T-helper 2 cell treated with Interferon-gamma antibody and Interleukin-4, amounts not matched to agents 5 μg/mL and 100 μg/mL, for 36 hours (primary cell): Measurements from ENCODE around the gene PPFIA3.
"Not testable (repeated sequence)": the region's sequence is repeated elsewhere in the genome, so short reads cannot be mapped to it uniquely, and the experiment has no call there.

ENCODE experiments used
- DNase-seq: peaks from one replicate; pipeline ENCODE4 v3.0.0; 2021; ENCODE audit warnings: low spot score
- H3K27ac Mint-ChIP-seq: one replicate; pipeline ENCODE4 v1.8.0; 2021; ENCODE audit warnings: mild to moderate bottlenecking, mixed read lengths
- H3K27me3 Mint-ChIP-seq: one replicate; pipeline ENCODE4 v1.8.0; 2021; ENCODE audit warnings: low read depth, mixed read lengths
- H3K36me3 Mint-ChIP-seq: one replicate; pipeline ENCODE4 v1.8.0; 2021; ENCODE audit warnings: low read depth, mixed read lengths
- H3K4me1 Mint-ChIP-seq: one replicate; pipeline ENCODE4 v1.8.0; 2021; ENCODE audit warnings: low read depth, mixed read lengths
- H3K4me3 Mint-ChIP-seq: one replicate; pipeline ENCODE4 v1.8.0; 2022; ENCODE audit warnings: mild to moderate bottlenecking, moderate library complexity, mixed read lengths
- H3K9me3 Mint-ChIP-seq: one replicate; pipeline ENCODE4 v1.8.0; 2021; ENCODE audit warnings: mixed read lengths

Gene PPFIA3

GRCh38 chr19:49155005-49155819, 35.9 kb downstream of the PPFIA3 start, which contains the start of gene HRC:
Gene HRC, minus strand, starts transcription at chr19:49155396. Its CDS starts 159 bp downstream, at chr19:49155237.
- Mint-ChIP-seq H3K27me3 (peaks cover 60% of the 10 kb centered on the region), H3K4me1 (peaks cover 12% of the 10 kb centered on the region), H3K9me3 (no peaks in the 10 kb centered on the region), H3K36me3 (no peaks in the 10 kb centered on the region), H3K27ac (no peak within 1 kb of the TSS), H3K4me3 (no peak within 1 kb of the TSS)
- no peak for DNase-seq

GRCh38 chr19:49155820-49156346, 36.5 kb downstream of the PPFIA3 start:
- H3K4me1 Mint-ChIP-seq, result peaks cover 11% of the 10 kb centered on the region
- no peaks in the 10 kb centered on the region for H3K9me3 Mint-ChIP-seq
- H3K36me3 Mint-ChIP-seq, result no peaks in the 10 kb centered on the region
- no peak for DNase-seq
- peaks cover 61% of the 10 kb centered on the region for H3K27me3 Mint-ChIP-seq
- H3K4me3 Mint-ChIP-seq, result no peak overlapping the region
- no peak overlapping the region for H3K27ac Mint-ChIP-seq

- no peak within 1 kb of the TSS for H3K27ac Mint-ChIP-seq
Measured at GRCh38 chr19:49157445-49158224, 38.3 kb downstream of the PPFIA3 start, which contains the start of gene TRPM4. Gene TRPM4, plus strand, starts transcription at chr19:49157792. Its CDS starts 75 bp downstream, at chr19:49157867.

GRCh38 chr19:49160450-49161189, 41.3 kb downstream of the PPFIA3 start:
- DNase-seq, result no peak
- Mint-ChIP-seq H3K4me3 (no peak overlapping the region), H3K27ac (no peak overlapping the region), H3K36me3 (no peaks in the 10 kb centered on the region), H3K9me3 (no peaks in the 10 kb centered on the region), H3K27me3 (peaks cover 30% of the 10 kb centered on the region), H3K4me1 (peaks cover 5% of the 10 kb centered on the region)

More at GRCh38 chr19:49157445-49158224, 38.3 kb downstream of the PPFIA3 start, which contains the start of gene TRPM4:
- peak; percentile 53 for DNase-seq
- peaks cover 52% of the 10 kb centered on the region for H3K27me3 Mint-ChIP-seq
- no peaks in the 10 kb centered on the region for H3K36me3 Mint-ChIP-seq
- H3K4me1 Mint-ChIP-seq, result peaks cover 5% of the 10 kb centered on the region
- H3K4me3 Mint-ChIP-seq, result peak within 1 kb of the TSS; percentile 54
- H3K9me3 Mint-ChIP-seq, result no peaks in the 10 kb centered on the region

GRCh38 chr19:49161987-49162386, 42.6 kb downstream of the PPFIA3 start:
- H3K27ac Mint-ChIP-seq, result no peak overlapping the region
- H3K9me3 Mint-ChIP-seq, result no peaks in the 10 kb centered on the region
- H3K36me3 Mint-ChIP-seq, result no peaks in the 10 kb centered on the region
- H3K27me3 Mint-ChIP-seq, result peaks cover 31% of the 10 kb centered on the region
- peaks cover 5% of the 10 kb centered on the region for H3K4me1 Mint-ChIP-seq
- DNase-seq, result no peak
- H3K4me3 Mint-ChIP-seq, result no peak overlapping the region

GRCh38 chr19:49165111-49165750, 45.9 kb downstream of the PPFIA3 start:
- Mint-ChIP-seq H3K4me1 (no peaks in the 10 kb centered on the region), H3K27ac (no peak overlapping the region), H3K9me3 (no peaks in the 10 kb centered on the region), H3K4me3 (no peak overlapping the region), H3K36me3 (no peaks in the 10 kb centered on the region), H3K27me3 (peaks cover 11% of the 10 kb centered on the region)
- DNase-seq, result no peak

- H3K27ac Mint-ChIP-seq, result no peak overlapping the region
- peaks cover 7% of the 10 kb centered on the region for H3K27me3 Mint-ChIP-seq
- no peaks in the 10 kb centered on the region for H3K36me3 Mint-ChIP-seq
- H3K4me1 Mint-ChIP-seq, result no peaks in the 10 kb centered on the region
- DNase-seq, result no peak
- no peaks in the 10 kb centered on the region for H3K9me3 Mint-ChIP-seq
- no peak overlapping the region for H3K4me3 Mint-ChIP-seq
Measured at GRCh38 chr19:49165865-49166301, 46.5 kb downstream of the PPFIA3 start.

GRCh38 chr19:49167857-49168409, 48.6 kb downstream of the PPFIA3 start:
- Mint-ChIP-seq H3K36me3 (no peaks in the 10 kb centered on the region), H3K27ac (no peak overlapping the region), H3K27me3 (peaks cover 5% of the 10 kb centered on the region), H3K9me3 (no peaks in the 10 kb centered on the region), H3K4me3 (no peak overlapping the region), H3K4me1 (no peaks in the 10 kb centered on the region)
- no peak for DNase-seq

GRCh38 chr19:49168421-49168820, 49.1 kb downstream of the PPFIA3 start:
- H3K27ac Mint-ChIP-seq, result no peak overlapping the region
- no peak overlapping the region for H3K4me3 Mint-ChIP-seq
- H3K27me3 Mint-ChIP-seq, result peaks cover 5% of the 10 kb centered on the region
- H3K9me3 Mint-ChIP-seq, result no peaks in the 10 kb centered on the region
- no peaks in the 10 kb centered on the region for H3K4me1 Mint-ChIP-seq
- no peak for DNase-seq
- no peaks in the 10 kb centered on the region for H3K36me3 Mint-ChIP-seq

GRCh38 chr19:49173198-49173597, 53.9 kb downstream of the PPFIA3 start:
- Mint-ChIP-seq H3K27me3 (no peaks in the 10 kb centered on the region), H3K36me3 (no peaks in the 10 kb centered on the region), H3K4me3 (no peak overlapping the region), H3K9me3 (no peaks in the 10 kb centered on the region), H3K4me1 (peaks cover 4% of the 10 kb centered on the region), H3K27ac (no peak overlapping the region)
- DNase-seq, result no peak

- Mint-ChIP-seq H3K4me3 (no peak overlapping the region), H3K4me1 (peaks cover 4% of the 10 kb centered on the region), H3K36me3 (no peaks in the 10 kb centered on the region), H3K27me3 (no peaks in the 10 kb centered on the region), H3K27ac (no peak overlapping the region), H3K9me3 (peaks cover 6% of the 10 kb centered on the region)
- no peak for DNase-seq
Measured at GRCh38 chr19:49180659-49181058, 61.3 kb downstream of the PPFIA3 start.

GRCh38 chr19:49182010-49182847, 62.9 kb downstream of the PPFIA3 start:
- H3K27ac Mint-ChIP-seq, H3K27me3 Mint-ChIP-seq, H3K4me3 Mint-ChIP-seq, H3K4me1 Mint-ChIP-seq, DNase-seq, H3K36me3 Mint-ChIP-seq, H3K9me3 Mint-ChIP-seq: not testable (repeated sequence)
